Endodermal cell (in vitro differentiated cells): ENCODE data around the gene MYLK4. TPM values are rescaled to one million over a fixed set of nuclear protein-coding genes. Genes with fewer than 3 reads are reported as not detected.

Source experiments
- DNase-seq: peaks from one replicate; pipeline ENCODE4 v3.0.0-alpha.2; 2017
- H3K27ac ChIP-seq: 2 replicates; pipeline ENCODE4 v1.5.1; 2013; ENCODE audit warnings: mild to moderate bottlenecking, low read depth, low read length, moderate library complexity
- H3K27me3 ChIP-seq: 2 replicates; pipeline ENCODE4 v1.6.1; 2013; ENCODE audit warnings: mild to moderate bottlenecking, low read length, moderate library complexity; ENCODE audit not compliant: insufficient read depth, control insufficient read depth, poor library complexity, severe bottlenecking
- H3K36me3 ChIP-seq: 2 replicates; pipeline ENCODE4 v1.7.0; 2013; ENCODE audit warnings: mild to moderate bottlenecking, low read length, moderate library complexity; ENCODE audit not compliant: control insufficient read depth, insufficient read depth
- H3K4me1 ChIP-seq: one replicate; pipeline ENCODE4 v1.7.0; 2013; ENCODE audit warnings: low read length; ENCODE audit not compliant: control insufficient read depth, insufficient read depth
- H3K4me3 ChIP-seq: 2 replicates; pipeline ENCODE4 v1.5.1; 2013; ENCODE audit warnings: mild to moderate bottlenecking, low read length, moderate library complexity
- H3K9ac ChIP-seq: 2 replicates; pipeline ENCODE4 v1.6.1; 2013; ENCODE audit warnings: mild to moderate bottlenecking, low read length, moderate library complexity; ENCODE audit not compliant: poor library complexity, severe bottlenecking; ENCODE audit errors: extremely low read depth
- H3K9me3 ChIP-seq: 2 replicates; pipeline ENCODE4 v1.6.1; 2013; ENCODE audit warnings: mild to moderate bottlenecking, low read length, moderate library complexity; ENCODE audit not compliant: control insufficient read depth
- H3K27ac Mint-ChIP-seq: 2 replicates; pipeline ENCODE4 v1.8.0; 2020; ENCODE audit warnings: mixed read lengths
- H3K27me3 Mint-ChIP-seq: 2 replicates; pipeline ENCODE4 v1.8.0; 2021; ENCODE audit warnings: mild to moderate bottlenecking, mixed read lengths; ENCODE audit not compliant: insufficient read depth
- H3K36me3 Mint-ChIP-seq: 2 replicates; pipeline ENCODE4 v1.8.0; 2020; ENCODE audit warnings: low read depth, mixed read lengths
- H3K4me1 Mint-ChIP-seq: 2 replicates; pipeline ENCODE4 v1.8.0; 2020; ENCODE audit warnings: mixed read lengths
- H3K4me3 Mint-ChIP-seq: 2 replicates; pipeline ENCODE4 v1.8.0; 2020; ENCODE audit warnings: mild to moderate bottlenecking, moderate library complexity, mixed read lengths
- H3K9me3 Mint-ChIP-seq: 2 replicates; pipeline ENCODE4 v1.8.0; 2020; ENCODE audit warnings: mild to moderate bottlenecking, mixed read lengths
- CTCF ChIP-seq: fragments of 200-600 bp; sonication (generic); conservative IDR thresholded peaks from 2 replicates; pipeline ENCODE4 v1.5.0; 2021; ENCODE audit warnings: antibody characterized with exemption, mild to moderate bottlenecking
- WGBS, 2 experiments: methylation state at CpG; one replicate each; pipeline versions ENCODE4 v1.1.5 to v1.1.7; 2013; ENCODE audit warnings: missing lambda C conversion rate in 2 of 2, mixed read lengths in 1 of 2; ENCODE audit not compliant: insufficient coverage in 1 of 2, insufficient read length in 1 of 2; 5-methylcytosine and 5-hydroxymethylcytosine counted together
- total RNA-seq, 2 donors: library from RNA; stranded (reverse); fragmentation: NEBNext Ultra II Directional in 1 of 2; extraction: Animal tissue kit (Norgen Biotek cat#: 25700) in 1 of 2; gene quantifications; 2 replicates in 1 of 2; 3 replicates in 1 of 2; pipeline ENCODE4 v1.2.1, GENCODE V29; 2021

The MYLK4 gene
- total RNA-seq, 2 donors from 2014 or later = 0.18 to 0.20 TPM

DNA sequence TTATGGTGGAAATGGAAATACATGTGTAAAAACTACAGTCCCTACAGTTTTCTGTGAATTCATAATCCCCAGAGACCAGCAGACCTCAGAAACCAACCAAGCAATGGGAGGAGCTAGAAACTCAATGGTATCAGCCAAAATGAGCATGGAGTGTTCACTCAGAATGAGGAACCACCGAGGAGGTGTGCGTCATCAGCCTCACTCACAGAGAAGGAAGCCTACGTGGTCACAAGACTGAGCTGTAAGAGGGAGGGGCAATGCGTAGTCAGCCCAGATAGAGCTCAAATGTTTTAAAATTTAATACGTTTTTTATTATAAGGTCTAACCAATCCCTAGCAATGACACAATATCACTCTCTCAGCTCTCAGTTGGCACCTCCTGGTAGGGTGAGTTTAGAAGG, 17.4 kb downstream of the MYLK4 start:
- Histone ChIP-seq H3K27ac (no peak overlapping the region), H3K27me3 (no peaks in the 10 kb centered on the region), H3K9ac (no peak overlapping the region), H3K4me1 (peaks cover 19% of the 10 kb centered on the region), H3K4me3 (no peak overlapping the region), H3K36me3 (no peaks in the 10 kb centered on the region), H3K9me3 (no peaks in the 10 kb centered on the region)
- Mint-ChIP-seq H3K27ac (no peak overlapping the region), H3K4me3 (no peak overlapping the region), H3K9me3 (no peaks in the 10 kb centered on the region), H3K4me1 (peaks cover 41% of the 10 kb centered on the region), H3K27me3 (peaks cover 3% of the 10 kb centered on the region), H3K36me3 (no peaks in the 10 kb centered on the region)
- DNase-seq = no peak
- TF ChIP-seq CTCF = no peak
- WGBS, 2 experiments = 88 to 97% methylated on average over 2 to 4 of the region's 5 CpGs

DNA sequence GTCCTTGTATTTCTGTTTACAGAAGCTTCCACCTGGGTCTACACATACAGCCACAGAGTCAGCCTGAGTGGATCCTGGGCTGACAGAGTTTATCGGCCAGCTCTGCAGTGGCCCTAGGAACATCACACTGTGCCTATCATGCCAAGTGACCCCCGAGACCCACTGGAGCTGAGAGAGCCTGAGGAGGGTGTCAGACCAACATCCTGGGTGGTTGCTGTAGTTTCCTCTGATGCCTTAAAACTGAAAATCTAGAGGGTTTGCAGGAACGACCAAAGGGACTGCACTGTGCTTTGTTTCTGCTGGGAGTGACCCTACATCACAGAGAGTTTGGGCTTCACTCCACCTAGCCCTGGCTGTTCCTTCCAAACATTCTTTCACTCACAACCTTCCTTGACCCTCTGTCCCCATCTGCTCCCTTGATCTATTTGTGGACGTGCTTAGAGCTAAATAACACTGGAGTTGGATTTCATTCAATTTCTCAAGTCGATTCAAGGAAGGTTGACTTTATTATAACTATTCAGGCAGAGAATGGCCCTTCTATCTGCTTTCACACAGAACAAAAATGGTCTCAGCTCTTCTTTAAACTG, 18.1 kb downstream of the MYLK4 start:
- H3K4me1 ChIP-seq = peaks cover 19% of the 10 kb centered on the region
- no peak for DNase-seq
- no peaks in the 10 kb centered on the region for H3K27me3 ChIP-seq
- 62 to 83% methylated on average over 2 to 5 of the region's 5 CpGs for WGBS, 2 experiments
- H3K36me3 Mint-ChIP-seq = no peaks in the 10 kb centered on the region
- H3K27ac Mint-ChIP-seq = no peak overlapping the region
- no peak overlapping the region for H3K9ac ChIP-seq
- H3K9me3 ChIP-seq = no peaks in the 10 kb centered on the region
- H3K4me3 ChIP-seq = no peak overlapping the region
- no peak overlapping the region for H3K4me3 Mint-ChIP-seq
- H3K27ac ChIP-seq = no peak overlapping the region
- no peaks in the 10 kb centered on the region for H3K9me3 Mint-ChIP-seq
- no peaks in the 10 kb centered on the region for H3K36me3 ChIP-seq
- peaks cover 36% of the 10 kb centered on the region for H3K4me1 Mint-ChIP-seq
- no peak for TF ChIP-seq CTCF
- H3K27me3 Mint-ChIP-seq = peaks cover 3% of the 10 kb centered on the region

- H3K4me1 ChIP-seq = peaks cover 19% of the 10 kb centered on the region
- no peaks in the 10 kb centered on the region for H3K36me3 ChIP-seq
- 54 to 69% methylated on average over 4 to 5 of the region's 5 CpGs for WGBS, 2 experiments
- Mint-ChIP-seq H3K9me3 (no peaks in the 10 kb centered on the region), H3K4me3 (no peak overlapping the region), H3K27me3 (peaks cover 3% of the 10 kb centered on the region), H3K4me1 (peaks cover 43% of the 10 kb centered on the region), H3K36me3 (no peaks in the 10 kb centered on the region), H3K27ac (no peak overlapping the region)
- no peaks in the 10 kb centered on the region for H3K9me3 ChIP-seq
- peak; percentile 81 for DNase-seq
- no peaks in the 10 kb centered on the region for H3K27me3 ChIP-seq
- H3K27ac ChIP-seq = no peak overlapping the region
- H3K9ac ChIP-seq = no peak overlapping the region
- no peak overlapping the region for H3K4me3 ChIP-seq
- TF ChIP-seq CTCF = no peak
Observed at GRCh38 chr6:2731281-2731909, 19.3 kb downstream of the MYLK4 start.
